Naive thymus-derived CD4-positive, alpha-beta T cell (primary cell): Measurements from ENCODE around the gene SLC12A2. TPM values are rescaled to one million over a fixed set of nuclear protein-coding genes. Genes with fewer than 3 reads are reported as not detected.

Experiments used
- ATAC-seq: fragments of 150-1000 bp; cut with Tn5 transposase; 2 replicates; pipeline ENCODE4 v1.10.0; 2021; ENCODE audit warnings: mild to moderate bottlenecking, moderate library complexity
- CTCF ChIA-PET: fragments of 350-600 bp; sonication (Branson Sonifier 250); formaldehyde crosslinking; loops from one replicate; lab custom pipeline; 2021; ENCODE audit warnings: antibody characterized with exemption; lab: Charles Lee
- POLR2A ChIA-PET: fragments of 350-600 bp; sonication (Branson Sonifier 250); formaldehyde crosslinking; loops from one replicate; lab custom pipeline; 2021; ENCODE audit warnings: antibody characterized with exemption, inconsistent platforms; lab: Charles Lee
- DNase-seq, 9 donors: peaks; one replicate each; pipeline versions ENCODE4 v3.0.0 to v3.0.0-alpha.2; 2020 to 2022; ENCODE audit warnings: mixed read lengths in 1 of 9
- H3K27ac ChIP-seq: one replicate; pipeline ENCODE4 v1.7.0; 2013; ENCODE audit warnings: mild to moderate bottlenecking, low read depth, low read length, moderate library complexity
- H3K27me3 ChIP-seq, 2 donors: one replicate each; pipeline ENCODE4 v1.7.0; 2013; ENCODE audit warnings: low read length in 2 of 2, mild to moderate bottlenecking in 2 of 2, moderate library complexity in 2 of 2; ENCODE audit not compliant: control insufficient read depth in 2 of 2, insufficient read depth in 2 of 2
- H3K36me3 ChIP-seq, 3 experiments: 1 replicate in 2 of 3; 2 replicates in 1 of 3; pipeline ENCODE4 v1.7.0; 2013; ENCODE audit warnings: low read length in 3 of 3, mild to moderate bottlenecking in 3 of 3, moderate library complexity in 1 of 3; ENCODE audit not compliant: insufficient read depth in 3 of 3, control insufficient read depth in 2 of 3
- H3K4me1 ChIP-seq, 2 donors: one replicate each; pipeline ENCODE4 v1.7.0; 2013; ENCODE audit warnings: low read length in 2 of 2, mild to moderate bottlenecking in 2 of 2, moderate library complexity in 1 of 2; ENCODE audit not compliant: control insufficient read depth in 2 of 2, insufficient read depth in 2 of 2
- H3K4me3 ChIP-seq: 2 replicates; pipeline ENCODE4 v1.7.0; 2013; ENCODE audit warnings: mild to moderate bottlenecking, low read length
- H3K9me3 ChIP-seq, 3 experiments: 1 replicate in 2 of 3; 2 replicates in 1 of 3; pipeline ENCODE4 v1.7.0; 2013; ENCODE audit warnings: low read length in 3 of 3; ENCODE audit not compliant: control insufficient read depth in 2 of 3
- H3K27ac Mint-ChIP-seq, 9 donors: one replicate each; pipeline ENCODE4 v1.8.0; 2020 to 2022; ENCODE audit warnings: mixed read lengths in 9 of 9, mild to moderate bottlenecking in 8 of 9, moderate library complexity in 5 of 9, inconsistent platforms in 2 of 9
- H3K27me3 Mint-ChIP-seq, 5 donors: one replicate each; pipeline ENCODE4 v1.8.0; 2021 to 2022; ENCODE audit warnings: mixed read lengths in 5 of 5, mild to moderate bottlenecking in 1 of 5
- H3K36me3 Mint-ChIP-seq, 5 donors: one replicate each; pipeline ENCODE4 v1.8.0; 2020 to 2022; ENCODE audit warnings: mixed read lengths in 5 of 5, mild to moderate bottlenecking in 3 of 5, inconsistent platforms in 1 of 5
- H3K4me1 Mint-ChIP-seq, 7 donors: one replicate each; pipeline ENCODE4 v1.8.0; 2020 to 2022; ENCODE audit warnings: mixed read lengths in 7 of 7, mild to moderate bottlenecking in 3 of 7, inconsistent platforms in 1 of 7
- H3K4me3 Mint-ChIP-seq, 10 donors: one replicate each; pipeline ENCODE4 v1.8.0; 2020 to 2022; ENCODE audit warnings: mild to moderate bottlenecking in 10 of 10, mixed read lengths in 10 of 10, moderate library complexity in 6 of 10, inconsistent platforms in 2 of 10
- H3K9me3 Mint-ChIP-seq, 11 donors: one replicate each; pipeline ENCODE4 v1.8.0; 2020 to 2022; ENCODE audit warnings: mixed read lengths in 11 of 11, mild to moderate bottlenecking in 4 of 11, inconsistent platforms in 1 of 11, moderate library complexity in 1 of 11
- intact Hi-C, 2 donors: fragments of 100-400 bp; cut with micrococcal nuclease; formaldehyde crosslinking; loops; one replicate each; pipeline ENCODE4 v1.15.1; 2023
- polyA plus RNA-seq, 2 donors: library from polyadenylated mRNA; unstranded; fragments of 300-500 nt; fragmentation: Illumina TruSeq; gene quantifications; one replicate each; pipeline ENCODE4 v1.2.3, GENCODE V29; 2021
- total RNA-seq, 6 experiments: library from RNA in 5 of 6; stranded (reverse) in 5 of 6; gene quantifications; 1 replicate in 5 of 6; 2 replicates in 1 of 6; pipeline ENCODE4 v1.2.3 and lab custom pipeline; 2021 to 2026

Gene SLC12A2
- total and polyA plus RNA-seq, 7 experiments from 2014 or later: 4.8 to 17.3 (median 10.7) TPM

- no peak for DNase-seq
- H3K4me1 Mint-ChIP-seq: peaks cover 0 to 2% (median 0%) of the 10 kb centered on the region in 7 donors
- no peak overlapping the region for H3K4me3 Mint-ChIP-seq
Measured at GRCh38 chr5:128143911-128144310, 60.3 kb downstream of the SLC12A2 start.

GRCh38 chr5:128144491-128144890, 60.9 kb downstream of the SLC12A2 start:
- peaks cover 0 to 2% (median 0%) of the 10 kb centered on the region in 7 donors for H3K4me1 Mint-ChIP-seq
- DNase-seq: no peak
- Histone ChIP-seq H3K4me1 (no peaks in the 10 kb centered on the region), H3K27me3 (no peaks in the 10 kb centered on the region), H3K4me3 (no peak overlapping the region), H3K27ac (no peak overlapping the region), H3K9me3 (no peaks in the 10 kb centered on the region), H3K36me3 (peaks cover 0 to 5% (median 0%) of the 10 kb centered on the region in 3 experiments)
- intact Hi-C loops: no loop called here
- peaks cover 0 to 31% (median 20%) of the 10 kb centered on the region in 5 donors for H3K36me3 Mint-ChIP-seq
- H3K9me3 Mint-ChIP-seq: no peaks in the 10 kb centered on the region
- CTCF ChIA-PET: no interaction called here
- H3K27ac Mint-ChIP-seq: no peak overlapping the region
- POLR2A ChIA-PET: no interaction called here
- ATAC-seq: no peak
- H3K4me3 Mint-ChIP-seq: no peak overlapping the region
- H3K27me3 Mint-ChIP-seq: no peaks in the 10 kb centered on the region

More at GRCh38 chr5:128143911-128144310, 60.3 kb downstream of the SLC12A2 start:
- Mint-ChIP-seq H3K27ac (no peak overlapping the region), H3K9me3 (no peaks in the 10 kb centered on the region), H3K36me3 (peaks cover 0 to 26% (median 17%) of the 10 kb centered on the region in 5 donors), H3K27me3 (no peaks in the 10 kb centered on the region)
- H3K27ac ChIP-seq: no peak overlapping the region
- ATAC-seq: no peak
- peaks cover 0 to 5% (median 0%) of the 10 kb centered on the region in 3 experiments for H3K36me3 ChIP-seq
- H3K4me3 ChIP-seq: no peak overlapping the region
- no peaks in the 10 kb centered on the region for H3K27me3 ChIP-seq
- CTCF ChIA-PET: no interaction called here
- no peaks in the 10 kb centered on the region for H3K4me1 ChIP-seq
- POLR2A ChIA-PET: no interaction called here
- no peaks in the 10 kb centered on the region for H3K9me3 ChIP-seq
- intact Hi-C loops: no loop called here

GRCh38 chr5:128146671-128147070, 63.1 kb downstream of the SLC12A2 start:
- intact Hi-C loops: no loop called here
- H3K9me3 ChIP-seq: no peaks in the 10 kb centered on the region

GRCh38 chr5:128154943-128155342, 71.4 kb downstream of the SLC12A2 start:
- ChIA-PET CTCF (no interaction called here), POLR2A (no interaction called here)
- no peak overlapping the region for H3K4me3 ChIP-seq

More at GRCh38 chr5:128146671-128147070, 63.1 kb downstream of the SLC12A2 start:
- Histone ChIP-seq H3K4me1 (no peaks in the 10 kb centered on the region), H3K27ac (no peak overlapping the region), H3K36me3 (peaks cover 0 to 13% (median under 1%) of the 10 kb centered on the region in 3 experiments), H3K27me3 (no peaks in the 10 kb centered on the region), H3K4me3 (no peak overlapping the region)
- Mint-ChIP-seq H3K27me3 (no peaks in the 10 kb centered on the region), H3K4me3 (no peak overlapping the region), H3K36me3 (peaks cover 0 to 33% (median 10%) of the 10 kb centered on the region in 5 donors), H3K4me1 (peaks cover 0 to 2% (median 0%) of the 10 kb centered on the region in 7 donors), H3K9me3 (no peaks in the 10 kb centered on the region), H3K27ac (no peak overlapping the region)
- ChIA-PET CTCF (no interaction called here), POLR2A (no interaction called here)
- ATAC-seq: no peak
- no peak for DNase-seq

GRCh38 chr5:128155776-128156175, 72.2 kb downstream of the SLC12A2 start:
- Histone ChIP-seq H3K4me3 (no peak overlapping the region), H3K27ac (no peak overlapping the region), H3K4me1 (no peaks in the 10 kb centered on the region), H3K27me3 (no peaks in the 10 kb centered on the region), H3K36me3 (peaks cover 0 to 19% (median 8%) of the 10 kb centered on the region in 3 experiments), H3K9me3 (no peaks in the 10 kb centered on the region)
- DNase-seq: no peak
- intact Hi-C loops: no loop called here
- ATAC-seq: no peak
- ChIA-PET CTCF (no interaction called here), POLR2A (no interaction called here)
- peaks cover 0 to 10% (median 0%) of the 10 kb centered on the region in 11 donors for H3K9me3 Mint-ChIP-seq
- peaks cover 8 to 70% (median 57%) of the 10 kb centered on the region in 5 donors for H3K36me3 Mint-ChIP-seq
- H3K4me3 Mint-ChIP-seq: no peak overlapping the region
- no peaks in the 10 kb centered on the region for H3K4me1 Mint-ChIP-seq
- H3K27ac Mint-ChIP-seq: no peak overlapping the region
- H3K27me3 Mint-ChIP-seq: no peaks in the 10 kb centered on the region

More at GRCh38 chr5:128154943-128155342, 71.4 kb downstream of the SLC12A2 start:
- ATAC-seq (no peak), DNase-seq (no peak)
- peaks cover 0 to 10% (median 0%) of the 10 kb centered on the region in 11 donors for H3K9me3 Mint-ChIP-seq
- H3K36me3 Mint-ChIP-seq: peaks cover 8 to 62% (median 50%) of the 10 kb centered on the region in 5 donors
- H3K27ac ChIP-seq: no peak overlapping the region
- intact Hi-C loops: no loop called here
- H3K4me1 Mint-ChIP-seq: no peaks in the 10 kb centered on the region
- no peaks in the 10 kb centered on the region for H3K9me3 ChIP-seq
- H3K27me3 ChIP-seq: no peaks in the 10 kb centered on the region
- H3K27ac Mint-ChIP-seq: no peak overlapping the region
- no peak overlapping the region for H3K4me3 Mint-ChIP-seq
- H3K27me3 Mint-ChIP-seq: no peaks in the 10 kb centered on the region
- H3K36me3 ChIP-seq: peaks cover 0 to 19% (median 5%) of the 10 kb centered on the region in 3 experiments
- no peaks in the 10 kb centered on the region for H3K4me1 ChIP-seq

GRCh38 chr5:128156521-128156920, 73.0 kb downstream of the SLC12A2 start:
- Histone ChIP-seq H3K4me3 (no peak overlapping the region), H3K27ac (no peak overlapping the region), H3K36me3 (peaks cover 0 to 12% (median 9%) of the 10 kb centered on the region in 3 experiments), H3K4me1 (no peaks in the 10 kb centered on the region), H3K27me3 (no peaks in the 10 kb centered on the region), H3K9me3 (no peaks in the 10 kb centered on the region)
- H3K36me3 Mint-ChIP-seq: peaks cover 8 to 71% (median 57%) of the 10 kb centered on the region in 5 donors
- CTCF ChIA-PET: interaction anchor here (1.2 kb wide), 1 partner anchor 45 kb away, joined by 3 read pairs; no protein-coding TSS in a partner anchor
- no peak for DNase-seq
- H3K27ac Mint-ChIP-seq: no peak overlapping the region
- no peak for ATAC-seq
- intact Hi-C loops: no loop called here
- POLR2A ChIA-PET: no interaction called here
- H3K9me3 Mint-ChIP-seq: peaks cover 0 to 10% (median 0%) of the 10 kb centered on the region in 11 donors
- H3K4me3 Mint-ChIP-seq: no peak overlapping the region
- no peaks in the 10 kb centered on the region for H3K27me3 Mint-ChIP-seq
- H3K4me1 Mint-ChIP-seq: no peaks in the 10 kb centered on the region

- intact Hi-C loops: no loop called here
- CTCF ChIA-PET: no interaction called here
- Mint-ChIP-seq H3K27ac (no peak overlapping the region), H3K9me3 (peaks cover 0 to 10% (median 0%) of the 10 kb centered on the region in 11 donors), H3K36me3 (peaks cover 16 to 77% (median 63%) of the 10 kb centered on the region in 5 donors), H3K4me1 (no peaks in the 10 kb centered on the region), H3K4me3 (no peak overlapping the region), H3K27me3 (no peaks in the 10 kb centered on the region)
- Histone ChIP-seq H3K4me3 (no peak overlapping the region), H3K4me1 (no peaks in the 10 kb centered on the region), H3K9me3 (no peaks in the 10 kb centered on the region), H3K27ac (no peak overlapping the region), H3K36me3 (peaks cover 0 to 6% (median 4%) of the 10 kb centered on the region in 3 experiments), H3K27me3 (no peaks in the 10 kb centered on the region)
- POLR2A ChIA-PET: no interaction called here
- ATAC-seq (no peak), DNase-seq (no peak)
Measured at GRCh38 chr5:128158342-128158741, 74.8 kb downstream of the SLC12A2 start.
